Choroid plexus epithelial cell (primary cell): Measurements from ENCODE around the gene KIAA1671.
"Not testable (repeated sequence)": the region's sequence is repeated elsewhere in the genome, so short reads cannot be mapped to it uniquely, and the experiment has no call there.

Source experiments
- DNase-seq: peaks from one replicate; pipeline ENCODE4 v3.0.0-alpha.2; 2010; ENCODE audit warnings: low read depth
- H3K4me3 ChIP-seq: 2 replicates; pipeline ENCODE4 v1.5.1; 2011; ENCODE audit warnings: low read depth, mild to moderate bottlenecking, control low read depth, low read length, moderate library complexity
- TF ChIP-seq, protein P1 (sequence below): conservative IDR thresholded peaks from 2 replicates; pipeline ENCODE4 v1.5.1; 2011; ENCODE audit warnings: low read depth, mild to moderate bottlenecking, control low read depth, inconsistent platforms, low read length, moderate library complexity

The KIAA1671 gene

DNA sequence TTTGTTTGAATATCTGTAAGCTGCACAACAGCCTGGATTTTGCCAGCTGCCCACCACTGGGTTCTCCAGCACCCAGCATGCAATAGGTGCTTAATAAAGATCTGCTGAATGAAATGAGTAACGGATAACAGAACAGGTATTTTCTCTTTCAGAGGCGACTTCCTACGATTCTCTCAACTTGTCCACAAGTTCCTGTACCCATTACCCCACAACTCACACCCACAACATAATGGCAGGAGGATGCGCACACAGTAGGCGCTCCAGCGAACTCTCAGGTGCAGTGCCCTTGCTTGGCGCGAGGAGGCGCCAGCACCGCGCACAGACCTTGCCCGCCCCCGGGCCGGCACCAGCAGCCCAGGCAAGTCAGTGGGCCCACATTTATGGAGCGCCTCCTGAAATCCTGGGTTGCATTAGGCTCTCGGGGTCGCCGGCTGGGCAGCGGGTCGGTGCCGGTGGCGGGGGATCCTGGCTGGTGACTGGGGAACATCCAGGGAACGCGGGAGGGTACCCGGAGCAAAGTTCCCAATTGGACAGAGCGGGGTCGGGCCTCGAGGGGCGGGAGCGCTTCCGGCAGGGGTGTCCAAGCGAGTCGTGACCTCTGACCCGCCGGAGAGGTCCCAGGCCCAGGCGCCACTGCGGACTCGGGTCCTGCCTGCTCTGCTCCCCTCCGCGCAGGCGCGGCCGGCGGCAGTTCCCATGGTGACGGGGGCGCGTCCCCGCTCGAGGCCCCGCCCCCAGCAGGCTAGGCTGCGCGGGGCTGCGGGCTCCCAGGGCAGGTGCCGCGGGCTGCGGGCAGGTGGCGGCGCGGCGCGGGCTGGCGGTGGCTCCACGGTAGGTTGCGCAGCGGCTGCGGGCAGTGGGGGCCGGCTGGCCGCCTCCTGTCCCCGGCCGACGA is at the start of gene KIAA1671:
Gene KIAA1671 (plus strand): TSS at position 775 of the 895 bp plus-strand sequence. CDS start 75,284 bp downstream, outside the sequence.
- H3K4me3 ChIP-seq: peak within 1 kb of the TSS; percentile 75

DNA sequence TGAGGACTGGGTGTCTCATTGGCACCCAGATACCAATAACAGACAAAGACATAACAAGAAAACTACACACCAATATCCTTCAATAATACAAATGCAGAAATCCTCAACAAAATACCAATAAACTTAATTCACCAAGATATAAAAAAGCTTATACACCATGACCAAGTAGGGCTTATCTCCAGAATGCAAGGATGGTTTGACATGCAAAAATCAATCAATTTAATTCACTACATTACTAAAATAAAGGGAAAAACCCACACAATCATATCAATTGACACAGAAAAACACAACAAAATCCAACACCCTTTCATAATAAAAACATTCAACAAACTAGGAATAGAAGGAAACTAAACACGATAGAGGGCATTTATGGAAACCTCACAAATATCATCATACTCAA is 46.6 kb upstream of the KIAA1671 start:
- TF ChIP-seq, protein P1, sequence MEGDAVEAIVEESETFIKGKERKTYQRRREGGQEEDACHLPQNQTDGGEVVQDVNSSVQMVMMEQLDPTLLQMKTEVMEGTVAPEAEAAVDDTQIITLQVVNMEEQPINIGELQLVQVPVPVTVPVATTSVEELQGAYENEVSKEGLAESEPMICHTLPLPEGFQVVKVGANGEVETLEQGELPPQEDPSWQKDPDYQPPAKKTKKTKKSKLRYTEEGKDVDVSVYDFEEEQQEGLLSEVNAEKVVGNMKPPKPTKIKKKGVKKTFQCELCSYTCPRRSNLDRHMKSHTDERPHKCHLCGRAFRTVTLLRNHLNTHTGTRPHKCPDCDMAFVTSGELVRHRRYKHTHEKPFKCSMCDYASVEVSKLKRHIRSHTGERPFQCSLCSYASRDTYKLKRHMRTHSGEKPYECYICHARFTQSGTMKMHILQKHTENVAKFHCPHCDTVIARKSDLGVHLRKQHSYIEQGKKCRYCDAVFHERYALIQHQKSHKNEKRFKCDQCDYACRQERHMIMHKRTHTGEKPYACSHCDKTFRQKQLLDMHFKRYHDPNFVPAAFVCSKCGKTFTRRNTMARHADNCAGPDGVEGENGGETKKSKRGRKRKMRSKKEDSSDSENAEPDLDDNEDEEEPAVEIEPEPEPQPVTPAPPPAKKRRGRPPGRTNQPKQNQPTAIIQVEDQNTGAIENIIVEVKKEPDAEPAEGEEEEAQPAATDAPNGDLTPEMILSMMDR: no peak
- H3K4me3 ChIP-seq: no peak overlapping the region
- DNase-seq: no peak

More for the DNA sequence above, at the start of gene KIAA1671:
- TF ChIP-seq, protein P1: peak; percentile 98
- peak; percentile 62 for DNase-seq

DNA sequence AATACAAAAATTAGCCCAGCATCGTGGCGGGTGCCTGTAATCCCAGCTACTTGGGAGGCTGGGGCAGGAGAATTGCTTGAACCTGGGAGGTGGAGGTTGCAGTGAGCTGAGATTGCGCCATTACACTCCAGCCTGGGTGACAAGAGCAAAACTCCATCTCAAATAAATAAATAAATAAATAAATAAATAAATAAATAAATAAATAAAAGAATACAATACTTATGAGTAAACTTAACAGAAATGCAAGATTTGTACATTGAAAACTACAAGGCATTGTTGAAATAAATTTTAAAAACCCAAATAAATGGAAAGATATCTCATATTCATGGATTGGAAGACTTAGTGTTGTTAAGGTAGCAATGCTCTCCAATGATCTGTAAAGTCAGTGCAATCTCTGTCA is 45.4 kb upstream of the KIAA1671 start:
- DNase-seq: not testable (repeated sequence)

DNA sequence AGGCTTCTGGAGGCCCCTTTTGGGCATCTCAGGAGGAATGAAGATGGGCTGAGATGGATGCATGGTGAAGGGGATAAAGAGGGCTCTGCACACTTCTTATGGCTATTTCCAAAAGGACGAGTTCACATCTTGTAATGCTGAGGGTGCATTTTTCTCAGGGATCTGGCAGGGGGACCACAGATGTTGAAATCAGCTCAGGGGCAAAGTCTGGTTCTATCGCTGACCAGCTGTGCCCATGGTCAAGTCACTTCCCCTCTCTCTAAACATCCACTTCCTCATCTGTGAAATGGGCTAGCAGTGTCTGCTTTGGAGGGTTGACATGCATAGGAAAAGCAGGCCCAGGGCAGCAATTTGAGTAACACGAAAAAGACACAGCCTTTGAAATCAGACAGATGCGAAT is 32.5 kb upstream of the KIAA1671 start:
- no peak overlapping the region for H3K4me3 ChIP-seq
- TF ChIP-seq, protein P1: no peak
- no peak for DNase-seq

More for the DNA sequence above, 45.4 kb upstream of the KIAA1671 start:
- not testable (repeated sequence) for H3K4me3 ChIP-seq

DNA sequence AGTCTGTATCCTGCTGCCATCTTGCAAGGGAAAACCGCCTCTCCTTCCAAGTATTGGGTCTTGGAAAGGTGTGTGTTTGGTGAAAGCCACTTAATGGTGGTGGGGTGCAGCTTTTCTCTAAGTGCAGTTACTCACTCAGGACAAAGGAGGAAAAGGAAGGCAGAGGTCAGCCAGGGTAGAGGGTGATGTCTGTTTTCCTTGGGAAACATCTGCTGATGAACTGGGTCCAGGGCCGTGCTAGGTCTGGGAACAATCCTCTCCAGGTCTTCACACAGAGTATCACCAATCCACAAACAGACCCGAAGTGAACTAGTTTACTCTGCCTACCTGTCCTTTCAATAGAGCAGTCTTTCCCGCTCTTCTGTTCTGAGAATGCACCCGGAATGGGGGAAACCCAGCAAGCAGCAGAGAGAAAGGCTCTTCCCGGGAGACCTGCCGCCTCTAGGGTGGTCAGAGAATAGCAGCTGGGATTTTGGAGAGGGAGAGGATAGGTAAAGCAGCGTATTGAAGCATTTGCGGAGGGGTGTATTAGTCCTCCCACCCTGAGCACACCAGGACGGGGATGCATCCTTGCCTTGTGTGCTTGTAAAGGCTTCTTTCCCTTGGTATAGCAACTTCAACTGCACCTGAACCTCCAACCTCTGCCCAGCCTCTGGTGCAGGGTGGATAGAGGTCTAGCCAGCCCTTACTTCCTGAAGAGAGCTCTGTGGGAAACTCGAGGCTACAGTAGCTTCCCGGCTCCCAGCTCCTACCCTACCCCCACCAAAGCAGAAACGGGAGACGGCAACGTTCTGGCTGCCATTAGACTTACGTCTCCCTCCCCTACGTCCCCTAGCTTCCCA is 26.7 kb upstream of the KIAA1671 start:
- H3K4me3 ChIP-seq: no peak overlapping the region
- DNase-seq: no peak
- TF ChIP-seq, protein P1: peak; percentile 23

DNA sequence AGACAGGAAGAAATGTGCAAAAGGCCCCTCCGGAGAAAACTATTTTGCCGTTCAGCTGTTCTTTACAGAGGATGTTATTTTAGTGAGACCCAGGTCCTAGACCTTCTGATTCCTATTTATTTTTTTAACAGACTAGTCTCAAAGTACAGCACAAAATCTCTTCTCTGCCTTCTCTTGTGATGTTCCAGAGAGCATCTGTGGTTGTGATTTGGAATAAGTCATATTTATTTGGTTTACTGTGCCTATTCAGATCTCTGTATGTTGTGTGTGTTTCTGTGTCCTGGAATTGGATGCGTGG is 26.1 kb upstream of the KIAA1671 start:
- H3K4me3 ChIP-seq: no peak overlapping the region
- DNase-seq: peak; percentile 66
- TF ChIP-seq, protein P1: no peak

DNA sequence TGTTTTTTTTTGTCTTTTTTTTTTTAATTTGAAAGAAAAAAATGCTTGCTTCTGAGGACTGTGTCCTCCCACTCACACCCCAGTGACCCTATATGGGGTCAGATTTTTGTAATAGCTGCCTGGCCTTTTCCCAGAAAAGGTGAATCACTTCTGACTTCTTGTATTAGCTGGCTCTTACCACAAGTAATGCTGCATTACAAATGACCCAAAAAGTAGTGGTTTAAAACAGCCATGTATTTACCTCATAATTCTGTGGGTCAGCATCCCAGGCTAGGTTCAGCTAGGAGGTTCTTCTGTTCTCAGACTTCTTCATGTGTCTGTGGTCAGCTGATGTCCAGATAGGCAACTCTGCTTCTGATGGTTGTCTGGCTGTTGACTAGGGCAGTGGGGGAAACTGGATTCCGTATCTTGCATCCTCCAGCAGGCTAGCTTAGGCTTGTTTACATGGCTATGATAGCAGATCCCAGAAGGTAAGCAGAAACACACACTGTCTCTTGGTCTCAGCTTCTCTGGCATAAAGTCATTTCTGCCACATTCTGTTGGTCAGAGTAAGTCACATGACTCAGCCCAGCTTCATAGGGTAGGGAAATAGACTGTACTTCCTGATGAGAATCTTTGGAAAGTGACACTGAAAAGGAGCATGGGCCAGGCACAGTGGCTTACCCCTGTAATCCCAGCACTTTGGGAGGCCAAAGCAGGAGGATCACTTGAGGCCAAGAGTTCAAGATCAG is 25.5 kb upstream of the KIAA1671 start:
- DNase-seq: peak; percentile 83
- TF ChIP-seq, protein P1: no peak
- no peak overlapping the region for H3K4me3 ChIP-seq
